HepG2 (cell line): ENCODE results near the gene TCOF1. TPM values are rescaled to one million over a fixed set of nuclear protein-coding genes. Genes with fewer than 3 reads are reported as not detected.

ENCODE experiments used
- ATAC-seq: fragments of 200-7000 bp; cut with Tn5 transposase; 3 replicates; pipeline ENCODE4 v1.9.1; 2020; ENCODE audit warnings: mild to moderate bottlenecking, moderate library complexity
- BruUV-seq: library from RNA; stranded (reverse); fragments of 400-500 nt; replicated peaks from 2 replicates; lab custom pipeline; 2021; lab: Mats Ljungman, UMichigan
- CTCF ChIA-PET: fragments of 300-600 bp; formaldehyde crosslinking; extraction: SDS; loops from one replicate; lab custom pipeline; 2021; ENCODE audit warnings: low total read pairs, inconsistent platforms, low intra/inter-chr PET ratio; lab: Yijun Ruan, JAX
- POLR2A ChIA-PET: fragments of 350-600 bp; sonication (Branson Sonifier 250); formaldehyde crosslinking; loops from one replicate; lab custom pipeline; 2020; ENCODE audit warnings: antibody characterized with exemption, inconsistent platforms; lab: Yijun Ruan, JAX
- DNase-seq: peaks from one replicate; pipeline ENCODE4 v3.0.0-alpha.2; 2015; ENCODE audit warnings: low spot score
- FAIRE-seq: peaks from 3 replicates; lab custom pipeline; 2011; peaks lifted over from hg19 to GRCh38; lab: Jason Lieb, UNC
- H2AFZ ChIP-seq: one replicate; pipeline ENCODE4 v1.6.1; 2011; ENCODE audit warnings: low read length, inconsistent platforms
- H3K27ac ChIP-seq: fragments of 300-600 bp; 3 replicates; pipeline ENCODE4 v1.8.0; 2011; ENCODE audit warnings: mixed run types, mild to moderate bottlenecking, mixed read lengths, low read length, inconsistent platforms; ENCODE audit not compliant: insufficient read depth; ENCODE audit errors: extremely low read length
- H3K27me3 ChIP-seq, 2 experiments: fragments of 200-600 bp in 1 of 2; 2 replicates in 1 of 2; 3 replicates in 1 of 2; pipeline versions ENCODE4 v1.6.0 to v1.8.0; 2011; ENCODE audit warnings: low read length in 2 of 2, mild to moderate bottlenecking in 2 of 2, moderate library complexity in 2 of 2, inconsistent platforms in 1 of 2; ENCODE audit not compliant: insufficient read depth in 2 of 2, control insufficient read depth in 1 of 2
- H3K36me3 ChIP-seq, 2 experiments: fragments of 200-600 bp in 1 of 2; replicated peaks in 1 of 2; 2 replicates in 1 of 2; 3 replicates in 1 of 2; pipeline versions ENCODE4 v1.5.1 to v1.8.0; 2011; ENCODE audit warnings: low read length in 2 of 2, inconsistent platforms in 1 of 2; ENCODE audit not compliant: insufficient read depth in 2 of 2, control insufficient read depth in 1 of 2
- H3K4me1 ChIP-seq: 2 replicates; pipeline ENCODE4 v1.5.1; 2012; ENCODE audit warnings: low read length, inconsistent platforms; ENCODE audit not compliant: insufficient read depth
- H3K4me2 ChIP-seq: 2 replicates; pipeline ENCODE4 v1.6.0; 2011; ENCODE audit warnings: low read depth, low read length, inconsistent platforms
- H3K4me3 ChIP-seq, 3 experiments: fragments of 200-600 bp in 1 of 3; sonication (generic), shearing (Covaris generic) in 1 of 3; replicated peaks in 1 of 3; 2 replicates each; pipeline ENCODE4 v1.5.1; 2011 to 2016; ENCODE audit warnings: low read length in 3 of 3, inconsistent platforms in 2 of 3, low read depth in 2 of 3, mild to moderate bottlenecking in 2 of 3, control low read depth in 1 of 3, mixed read lengths in 1 of 3; ENCODE audit not compliant: insufficient read depth in 1 of 3
- H3K79me2 ChIP-seq: one replicate; pipeline ENCODE4 v1.6.1; 2011; ENCODE audit warnings: low read length, inconsistent platforms; ENCODE audit not compliant: insufficient read depth
- H3K9ac ChIP-seq: 2 replicates; pipeline ENCODE4 v1.6.0; 2011; ENCODE audit warnings: mild to moderate bottlenecking, low read depth, low read length, inconsistent platforms; ENCODE audit not compliant: insufficient read depth
- H3K9me3 ChIP-seq: 2 replicates; pipeline ENCODE4 v1.5.1; 2012; ENCODE audit warnings: mild to moderate bottlenecking, low read length
- H4K20me1 ChIP-seq: 2 replicates; pipeline ENCODE4 v1.6.0; 2011; ENCODE audit warnings: inconsistent platforms, mild to moderate bottlenecking, low read length, moderate library complexity; ENCODE audit not compliant: insufficient read depth
- AKAP8 ChIP-seq: sonication (generic); formaldehyde crosslinking; IDR thresholded peaks from 2 replicates; pipeline ENCODE4 v1.5.1; 2020; ENCODE audit warnings: mild to moderate bottlenecking, missing genetic modification reagents
- ESRRA ChIP-seq: sonication (generic); formaldehyde crosslinking; IDR thresholded peaks from 2 replicates; pipeline ENCODE4 v1.5.1; 2020; ENCODE audit warnings: mild to moderate bottlenecking, low read depth, missing genetic modification reagents
- FOXC1 ChIP-seq: sonication (generic); formaldehyde crosslinking; IDR thresholded peaks from 2 replicates; pipeline ENCODE4 v1.8.0; 2022; ENCODE audit warnings: mild to moderate bottlenecking, missing genetic modification reagents, borderline replicate concordance
- GATAD2A ChIP-seq: IDR thresholded peaks from 2 replicates; pipeline ENCODE4 v1.6.1; 2016
- KDM4B ChIP-seq: sonication (generic); formaldehyde crosslinking; IDR thresholded peaks from 2 replicates; pipeline ENCODE4 v1.4.0; 2020; ENCODE audit warnings: missing genetic modification reagents
- KDM6A ChIP-seq: IDR thresholded peaks from 2 replicates; pipeline ENCODE4 v1.6.1; 2016; ENCODE audit warnings: low read depth
- SAP130 ChIP-seq: IDR thresholded peaks from 2 replicates; pipeline ENCODE4 v1.6.1; 2016; ENCODE audit warnings: low read depth
- THYN1 ChIP-seq: sonication (generic); formaldehyde crosslinking; IDR thresholded peaks from 2 replicates; pipeline ENCODE4 v1.8.1; 2023; ENCODE audit warnings: low read depth, mild to moderate bottlenecking, moderate library complexity, missing genetic modification reagents, borderline replicate concordance
- ZBTB26 ChIP-seq: IDR thresholded peaks from 2 replicates; pipeline ENCODE4 v1.6.1; 2016; ENCODE audit warnings: missing compliant biosample characterization, missing genetic modification reagents, borderline replicate concordance
- ZNF296 ChIP-seq: sonication (generic); formaldehyde crosslinking; conservative IDR thresholded peaks from 2 replicates; pipeline ENCODE4 v1.5.0; 2020; ENCODE audit warnings: mild to moderate bottlenecking, missing genetic modification reagents
- ZNF691 ChIP-seq: sonication (generic); formaldehyde crosslinking; IDR thresholded peaks from 2 replicates; pipeline ENCODE4 v1.4.0; 2020; ENCODE audit warnings: missing genetic modification reagents, low read depth, mild to moderate bottlenecking, borderline replicate concordance
- ZNF713 ChIP-seq: sonication (generic); formaldehyde crosslinking; IDR thresholded peaks from 2 replicates; pipeline ENCODE4 v1.4.0; 2020; ENCODE audit warnings: mild to moderate bottlenecking, missing genetic modification reagents
- ZNF749 ChIP-seq: sonication (generic); formaldehyde crosslinking; IDR thresholded peaks from 2 replicates; pipeline ENCODE4 v1.8.0; 2022; ENCODE audit warnings: mild to moderate bottlenecking, missing genetic modification reagents, moderate library complexity, borderline replicate concordance
- ZNF790 ChIP-seq: sonication (generic); formaldehyde crosslinking; IDR thresholded peaks from 2 replicates; pipeline ENCODE4 v1.8.0; 2022; ENCODE audit warnings: missing genetic modification reagents, mild to moderate bottlenecking, borderline replicate concordance
- WGBS: methylation state at CpG from one replicate; pipeline ENCODE4 v1.1.6; 2017; ENCODE audit warnings: low lambda C conversion rate; 5-methylcytosine and 5-hydroxymethylcytosine counted together
- in situ Hi-C: cut with HindIII; loops from 2 replicates; pipeline ENCODE4 v1.10.0; 2017; ENCODE audit warnings: low pct_unique_long_range_greater_than_20kb; ENCODE audit not compliant: extremely low pct_ligation_motif_present
- intact Hi-C: fragments of 100-400 bp; cut with micrococcal nuclease; formaldehyde crosslinking; loops from one replicate; pipeline ENCODE4 v1.10.0; 2022; ENCODE audit not compliant: unreplicated experiment
- polyA plus RNA-seq, 8 experiments: library from polyadenylated mRNA; depleted of rRNA in 3 of 8; stranded (reverse) in 7 of 8; unstranded in 1 of 8; fragments of >200 nt; fragmentation: Illumina TruSeq in 4 of 8; extraction: Trizol in 4 of 8; gene quantifications; 2 replicates each; pipeline versions ENCODE4 v1.2.1 to v1.2.3, GENCODE V29; 2011 to 2016; ENCODE audit warnings: low read depth in 4 of 8, missing spikeins in 1 of 8, mixed read lengths in 1 of 8; ENCODE audit not compliant: insufficient read depth in 1 of 8
- total RNA-seq, 5 experiments: library from RNA; depleted of rRNA; stranded (reverse); fragments of >200 nt; fragmentation: Illumina TruSeq; extraction: Trizol; gene quantifications; 2 replicates each; pipeline ENCODE4 v1.2.3, GENCODE V29; 2016; ENCODE audit warnings: low read depth in 1 of 5
- TF ChIP-seq, protein P1 (sequence below): sonication (generic); formaldehyde crosslinking; conservative IDR thresholded peaks from 2 replicates; pipeline ENCODE4 v1.8.1; 2023; ENCODE audit warnings: missing genetic modification reagents
- TF ChIP-seq, protein P2 (sequence below): sonication (generic); formaldehyde crosslinking; IDR thresholded peaks from 2 replicates; pipeline ENCODE4 v1.8.0; 2022; ENCODE audit warnings: missing genetic modification reagents, mild to moderate bottlenecking, borderline replicate concordance

The TCOF1 gene
- total and polyA plus RNA-seq, 2 of the 13 experiments (the other 11 are each of a cell fraction or from before 2014, with no cell fraction given) = 10.1 to 41.6 TPM

GRCh38 chr5:150321211-150321610, 36.3 kb upstream of the TCOF1 start:
- TF ChIP-seq ZBTB26 (CRISPR knock-in tag) (no peak), ZNF296 (CRISPR knock-in tag) (no peak), FOXC1 (CRISPR knock-in tag) (no peak), KDM6A (CRISPR knock-in tag) (no peak), ZNF790 (CRISPR knock-in tag) (no peak), ESRRA (CRISPR knock-in tag) (no peak), KDM4B (CRISPR knock-in tag) (no peak), GATAD2A (CRISPR knock-in tag) (no peak), THYN1 (CRISPR knock-in tag) (no peak), SAP130 (no peak), AKAP8 (CRISPR knock-in tag) (no peak), ZNF691 (CRISPR knock-in tag) (no peak), ZNF713 (CRISPR knock-in tag) (no peak), ZNF749 (no peak)
- TF ChIP-seq, protein P1, sequence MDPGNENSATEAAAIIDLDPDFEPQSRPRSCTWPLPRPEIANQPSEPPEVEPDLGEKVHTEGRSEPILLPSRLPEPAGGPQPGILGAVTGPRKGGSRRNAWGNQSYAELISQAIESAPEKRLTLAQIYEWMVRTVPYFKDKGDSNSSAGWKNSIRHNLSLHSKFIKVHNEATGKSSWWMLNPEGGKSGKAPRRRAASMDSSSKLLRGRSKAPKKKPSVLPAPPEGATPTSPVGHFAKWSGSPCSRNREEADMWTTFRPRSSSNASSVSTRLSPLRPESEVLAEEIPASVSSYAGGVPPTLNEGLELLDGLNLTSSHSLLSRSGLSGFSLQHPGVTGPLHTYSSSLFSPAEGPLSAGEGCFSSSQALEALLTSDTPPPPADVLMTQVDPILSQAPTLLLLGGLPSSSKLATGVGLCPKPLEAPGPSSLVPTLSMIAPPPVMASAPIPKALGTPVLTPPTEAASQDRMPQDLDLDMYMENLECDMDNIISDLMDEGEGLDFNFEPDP (CRISPR knock-in tag) = no peak
- TF ChIP-seq, protein P2, sequence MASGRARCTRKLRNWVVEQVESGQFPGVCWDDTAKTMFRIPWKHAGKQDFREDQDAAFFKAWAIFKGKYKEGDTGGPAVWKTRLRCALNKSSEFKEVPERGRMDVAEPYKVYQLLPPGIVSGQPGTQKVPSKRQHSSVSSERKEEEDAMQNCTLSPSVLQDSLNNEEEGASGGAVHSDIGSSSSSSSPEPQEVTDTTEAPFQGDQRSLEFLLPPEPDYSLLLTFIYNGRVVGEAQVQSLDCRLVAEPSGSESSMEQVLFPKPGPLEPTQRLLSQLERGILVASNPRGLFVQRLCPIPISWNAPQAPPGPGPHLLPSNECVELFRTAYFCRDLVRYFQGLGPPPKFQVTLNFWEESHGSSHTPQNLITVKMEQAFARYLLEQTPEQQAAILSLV (CRISPR knock-in tag) = no peak
- TF ChIP-seq, all 625 proteins: peak for 0
- 64% methylated on average over 1 of the region's 1 CpG for WGBS
- FAIRE-seq = no peak
- ATAC-seq = no peak
- no TSS peak for BruUV-seq
- no peak overlapping the region for H3K4me3 ChIP-seq
- DNase-seq = no peak
- no peaks in the 10 kb centered on the region for H4K20me1 ChIP-seq
- intact Hi-C loops (no loop called here), in situ Hi-C loops (no loop called here)
- ChIA-PET POLR2A (no interaction called here), CTCF (no interaction called here)
- no peak overlapping the region for H3K27ac ChIP-seq
- H3K27me3 ChIP-seq = no peaks in the 10 kb centered on the region
- no peak overlapping the region for H3K9ac ChIP-seq
- H3K4me1 ChIP-seq = peaks cover 66% of the 10 kb centered on the region
- no peak overlapping the region for H3K4me2 ChIP-seq
- no peaks in the 10 kb centered on the region for H3K36me3 ChIP-seq
- H2AFZ ChIP-seq = no peak overlapping the region
- no peaks in the 10 kb centered on the region for H3K9me3 ChIP-seq
- H3K79me2 ChIP-seq = no peaks in the 10 kb centered on the region
